Measurements from ENCODE around the gene VPS33B. TPM values are rescaled to one million over a fixed set of nuclear protein-coding genes. Genes with fewer than 3 reads are reported as not detected.

The VPS33B gene
- total RNA-seq, 4 donors from 2014 or later: 6.7 to 12.6 (median 8.1) TPM

- H3K9me3 ChIP-seq: no peaks in the 10 kb centered on the region
These were observed 65.9 kb downstream of the VPS33B start for GRCh38 chr15:90956274-90957030.

GRCh38 chr15:90955624-90956273 is 66.6 kb downstream of the VPS33B start:
- intact Hi-C loops (cut with DNase I; ENCODE audit: low total_unique reads): loop anchor here (2.0 kb wide), 1 partner anchor 39 kb away; the partner anchor contains the start of gene PRC1
- Histone ChIP-seq H3K4me1 (peaks cover 0 to 5% of the 10 kb centered on the region in 2 donors), H3K27ac (no peak overlapping the region), H3K4me3 (no peak overlapping the region), H3K9me3 (no peaks in the 10 kb centered on the region), H3K36me3 (no peaks in the 10 kb centered on the region), H3K27me3 (no peaks in the 10 kb centered on the region)
- TF ChIP-seq CTCF (IDR thresholded peaks at IDR 0.05) (no peak), POLR2A (IDR thresholded peaks at IDR 0.05) (no peak)
- DNase-seq: no peak

More at GRCh38 chr15:90956274-90957030, 65.9 kb downstream of the VPS33B start:
- H3K36me3 ChIP-seq: no peaks in the 10 kb centered on the region
- H3K4me3 ChIP-seq: peak overlapping the region; percentile 58 to 59
- peaks cover 0 to 5% of the 10 kb centered on the region in 2 donors for H3K4me1 ChIP-seq
- peak overlapping the region; percentile 57 to 73 for H3K27ac ChIP-seq
- peak; percentile 72 to 82 for DNase-seq
- peak; percentile 82 to 98 (median 88) for TF ChIP-seq CTCF (IDR thresholded peaks at IDR 0.05)
- no peak for TF ChIP-seq POLR2A (IDR thresholded peaks at IDR 0.05)
- H3K27me3 ChIP-seq: no peaks in the 10 kb centered on the region
- intact Hi-C loops (cut with DNase I; ENCODE audit: low total_unique reads): loop anchor here (2.0 kb wide), 1 partner anchor 38 kb away; the partner anchor contains the start of gene PRC1

- Histone ChIP-seq H3K27me3 (no peaks in the 10 kb centered on the region), H3K4me3 (peak within 1 kb of the TSS; percentile 73 to 80), H3K27ac (peak within 1 kb of the TSS; percentile 62 to 91), H3K36me3 (no peaks in the 10 kb centered on the region), H3K4me1 (peaks cover 0 to 5% of the 10 kb centered on the region in 2 donors), H3K9me3 (no peaks in the 10 kb centered on the region)
- DNase-seq: peak; percentile 93 to 94
- intact Hi-C loops (cut with DNase I; ENCODE audit: low total_unique reads): no loop called here
- peak in 1 of 2 donors; percentile 63 for TF ChIP-seq POLR2A (IDR thresholded peaks at IDR 0.05)
- no peak for TF ChIP-seq CTCF (IDR thresholded peaks at IDR 0.05)
These were observed 67.4 kb downstream of the VPS33B start, which contains the start of gene RCCD1 for GRCh38 chr15:90954712-90955623. Gene RCCD1 (plus strand): TSS chr15:90954884. CDS start chr15:90956735, 1,851 bp downstream.

GRCh38 chr15:90953947-90954711 is 68.3 kb downstream of the VPS33B start:
- H3K27me3 ChIP-seq: no peaks in the 10 kb centered on the region
- no peaks in the 10 kb centered on the region for H3K36me3 ChIP-seq
- peak overlapping the region; percentile 62 to 91 for H3K27ac ChIP-seq
- TF ChIP-seq CTCF (IDR thresholded peaks at IDR 0.05) (no peak), POLR2A (IDR thresholded peaks at IDR 0.05) (no peak)
- peak overlapping the region in 1 of 2 donors; percentile 73 for H3K4me3 ChIP-seq
- intact Hi-C loops (cut with DNase I; ENCODE audit: low total_unique reads): no loop called here
- peaks cover 0 to 5% of the 10 kb centered on the region in 2 donors for H3K4me1 ChIP-seq
- no peaks in the 10 kb centered on the region for H3K9me3 ChIP-seq
- DNase-seq: no peak

Data from uterus (tissue), 4 donors.